Neural cell (in vitro differentiated cells): ENCODE data around the gene TSPAN11.

Experiments used
- CTCF ChIP-seq: fragments of 450-650 bp; IDR thresholded peaks from 2 replicates; pipeline ENCODE4 v1.5.1; 2014; ENCODE audit warnings: antibody characterized with exemption, mild to moderate bottlenecking, moderate library complexity; ENCODE audit not compliant: poor library complexity, severe bottlenecking
- EP300 ChIP-seq: fragments of 450-650 bp; conservative IDR thresholded peaks from 2 replicates; pipeline ENCODE4 v1.6.1; 2014; ENCODE audit warnings: antibody characterized with exemption, mild to moderate bottlenecking, moderate library complexity; ENCODE audit not compliant: poor library complexity, severe bottlenecking
- EZH2 ChIP-seq: fragments of 200-600, 300-800 bp; shearing (Covaris generic), sonication (generic); IDR thresholded peaks from 2 replicates; pipeline ENCODE4 v1.6.1; 2014; ENCODE audit warnings: antibody characterized with exemption, low read length, borderline replicate concordance, mild to moderate bottlenecking; ENCODE audit not compliant: insufficient read depth, poor library complexity, severe bottlenecking
- POLR2AphosphoS5 ChIP-seq: IDR thresholded peaks from 2 replicates; pipeline ENCODE4 v1.6.1; 2012
- RAD21 ChIP-seq: fragments of 450-650 bp; conservative IDR thresholded peaks from 2 replicates; pipeline ENCODE4 v1.6.1; 2014; ENCODE audit warnings: antibody characterized with exemption, mild to moderate bottlenecking, moderate library complexity
- REST ChIP-seq: IDR thresholded peaks from 2 replicates; pipeline ENCODE4 v1.6.1; 2012; ENCODE audit warnings: borderline replicate concordance
- TAF1 ChIP-seq: IDR thresholded peaks from 2 replicates; pipeline ENCODE4 v1.6.1; 2012; ENCODE audit warnings: low read depth

GRCh38 chr12:30996752-30997151 lies 70.2 kb downstream of the TSPAN11 start:
- TF ChIP-seq CTCF (no peak), POLR2AphosphoS5 (no peak), REST (no peak), RAD21 (no peak), TAF1 (no peak), EZH2 (no peak), EP300 (no peak)
